ENCODE results near the gene KERA. TPM values are rescaled to one million over a fixed set of nuclear protein-coding genes. Genes with fewer than 3 reads are reported as not detected.
"Not testable (repeated sequence)": the region's sequence is repeated elsewhere in the genome, so short reads cannot be mapped to it uniquely, and the experiment has no call there.

The KERA gene
- polyA plus RNA-seq (ENCODE audit: insufficient read length in 4 of 4) = 1 to 10 TPM in 1 of 4 donors, under 1 TPM in 2, not detected in 1; 0.10 to 1.3 (median 0.11) TPM

- no peak for DNase-seq (ENCODE audit: low read depth in 4 of 4, low spot score in 3 of 4)
Observed at GRCh38 chr12:91057368-91058165, at the start of gene KERA. Gene KERA (minus strand): TSS chr12:91058024. CDS start chr12:91056281, 1,743 bp downstream.

GRCh38 chr12:91106283-91106682 lies 48.5 kb upstream of the KERA start:
- DNase-seq (ENCODE audit: low read depth in 4 of 4, low spot score in 3 of 4) = no peak

GRCh38 chr12:91105807-91106206 lies 48.0 kb upstream of the KERA start:
- DNase-seq (ENCODE audit: low read depth in 4 of 4, low spot score in 3 of 4) = no peak

GRCh38 chr12:91104812-91105466 lies 47.1 kb upstream of the KERA start:
- DNase-seq (ENCODE audit: low read depth in 4 of 4, low spot score in 3 of 4) = no peak

- DNase-seq (ENCODE audit: low read depth in 4 of 4, low spot score in 3 of 4) = no peak
Observed at GRCh38 chr12:91103624-91104023, 45.8 kb upstream of the KERA start.

GRCh38 chr12:91103101-91103500 lies 45.3 kb upstream of the KERA start:
- DNase-seq (ENCODE audit: low read depth in 4 of 4, low spot score in 3 of 4) = no peak

- DNase-seq (ENCODE audit: low read depth in 4 of 4, low spot score in 3 of 4) = no peak
Observed at GRCh38 chr12:91100906-91101305, 43.1 kb upstream of the KERA start.

- no peak for DNase-seq (ENCODE audit: low read depth in 4 of 4, low spot score in 3 of 4)
Observed at GRCh38 chr12:91099836-91100235, 42.0 kb upstream of the KERA start.

GRCh38 chr12:91099341-91099740 lies 41.5 kb upstream of the KERA start:
- DNase-seq (ENCODE audit: low read depth in 4 of 4, low spot score in 3 of 4) = no peak

- DNase-seq (ENCODE audit: low read depth in 4 of 4, low spot score in 3 of 4) = no peak
Observed at GRCh38 chr12:91098941-91099340, 41.1 kb upstream of the KERA start.

- no peak for DNase-seq (ENCODE audit: low read depth in 4 of 4, low spot score in 3 of 4)
Observed at GRCh38 chr12:91098461-91098860, 40.6 kb upstream of the KERA start.

GRCh38 chr12:91094957-91095356 lies 37.1 kb upstream of the KERA start:
- no peak for DNase-seq (ENCODE audit: low read depth in 4 of 4, low spot score in 3 of 4)

- no peak for DNase-seq (ENCODE audit: low read depth in 4 of 4, low spot score in 3 of 4)
Observed at GRCh38 chr12:91094032-91094662, 36.3 kb upstream of the KERA start.

GRCh38 chr12:91093341-91093740 lies 35.5 kb upstream of the KERA start:
- no peak for DNase-seq (ENCODE audit: low read depth in 4 of 4, low spot score in 3 of 4)

- no peak for DNase-seq (ENCODE audit: low read depth in 4 of 4, low spot score in 3 of 4)
Observed at GRCh38 chr12:91091916-91092715, 34.3 kb upstream of the KERA start.

- not testable (repeated sequence) for DNase-seq (ENCODE audit: low read depth in 4 of 4, low spot score in 3 of 4)
Observed at GRCh38 chr12:91089953-91090352, 32.1 kb upstream of the KERA start.

GRCh38 chr12:91080041-91080440 lies 22.2 kb upstream of the KERA start:
- no peak for DNase-seq (ENCODE audit: low read depth in 4 of 4, low spot score in 3 of 4)

GRCh38 chr12:91078501-91078900 lies 20.7 kb upstream of the KERA start:
- no peak for DNase-seq (ENCODE audit: low read depth in 4 of 4, low spot score in 3 of 4)

- no peak for DNase-seq (ENCODE audit: low read depth in 4 of 4, low spot score in 3 of 4)
Observed at GRCh38 chr12:91077228-91077954, 19.6 kb upstream of the KERA start.

- no peak for DNase-seq (ENCODE audit: low read depth in 4 of 4, low spot score in 3 of 4)
Observed at GRCh38 chr12:91074851-91075250, 17.0 kb upstream of the KERA start.

Measured in left renal pelvis (tissue), 4 donors.